Testis (tissue), 2 donors: ENCODE data around the gene CTDSPL2.

Experiments
- CTCF ChIP-seq, 3 experiments: fragments of 450-650 bp in 2 of 3; fragments of 200-600 bp in 1 of 3; sonication (generic) in 1 of 3; IDR thresholded peaks; one replicate each; pipeline ENCODE4 v1.5.1; 2016 to 2019; ENCODE audit warnings: antibody characterized with exemption in 3 of 3, mild to moderate bottlenecking in 2 of 3, moderate library complexity in 1 of 3
- POLR2A ChIP-seq: fragments of 450-650 bp; IDR thresholded peaks from one replicate; pipeline ENCODE4 v1.6.1; 2017; ENCODE audit warnings: antibody characterized with exemption, mild to moderate bottlenecking, moderate library complexity

GRCh38 chr15:44525018-44525417 lies 97.6 kb downstream of the CTDSPL2 start:
- TF ChIP-seq CTCF (IDR thresholded peaks at IDR 0.05) (no peak), POLR2A (no peak)
